HCT116 (cell line): ENCODE measurements around the gene NUCB1. TPM values are rescaled to one million over a fixed set of nuclear protein-coding genes. Genes with fewer than 3 reads are reported as not detected.

Source experiments
- ATAC-seq: fragments of 200-7000 bp; cut with Tn5 transposase; 2 replicates; pipeline ENCODE4 v1.9.1; 2020; ENCODE audit warnings: mild to moderate bottlenecking, moderate library complexity
- BruUV-seq: library from RNA; stranded (reverse); fragments of 400-500 nt; replicated peaks from 2 replicates; lab custom pipeline; 2021; lab: Mats Ljungman, UMichigan
- CTCF ChIA-PET: fragments of 300-600 bp; sonication (Branson Sonifier 250); formaldehyde crosslinking; loops from one replicate; lab custom pipeline; 2021; ENCODE audit warnings: antibody characterized with exemption; lab: Charles Lee
- POLR2A ChIA-PET: fragments of 300-600, 350-600 bp; sonication (Branson Sonifier 250); formaldehyde crosslinking; loops from one replicate; lab custom pipeline; 2021; ENCODE audit warnings: antibody characterized with exemption; lab: Charles Lee
- RAD21 ChIA-PET, 2 experiments: fragments of 300-600 bp; sonication (Branson Sonifier 250); formaldehyde crosslinking; loops; one replicate each; lab custom pipeline; 2023; ENCODE audit warnings: low total read pairs in 2 of 2; ENCODE audit not compliant: uncharacterized antibody in 2 of 2, unreplicated experiment in 2 of 2, low non-redundant PET in 1 of 2; lab: Charles Lee
- DNase-seq: peaks from one replicate; pipeline ENCODE4 v3.0.0-alpha.2; 2010; ENCODE audit warnings: low read depth, low spot score
- H2AFZ ChIP-seq: fragments of 200-600 bp; shearing (Covaris generic), sonication (generic); 2 replicates; pipeline ENCODE4 v1.6.1; 2017; ENCODE audit warnings: low read depth, mixed run types, mixed read lengths, antibody characterized with exemption, low read length; ENCODE audit not compliant: poor library complexity, severe bottlenecking
- H3K27ac ChIP-seq: 2 replicates; pipeline ENCODE4 v1.5.1; 2012; ENCODE audit warnings: low read depth, low read length
- H3K27me3 ChIP-seq: fragments of 200-600 bp; sonication (generic); 2 replicates; pipeline ENCODE4 v1.6.1; 2016; ENCODE audit warnings: mixed run types, low read length, mixed read lengths; ENCODE audit not compliant: insufficient read depth
- H3K36me3 ChIP-seq, 2 experiments: fragments of 200-500 bp in 1 of 2; fragments of 200-600 bp in 1 of 2; sonication (Bioruptor generic) in 1 of 2; sonication (generic) in 1 of 2; 2 replicates each; pipeline versions ENCODE4 v1.5.1 to v1.6.1; 2014 to 2016; ENCODE audit warnings: low read length in 2 of 2, inconsistent platforms in 1 of 2, mixed read lengths in 1 of 2, mixed run types in 1 of 2; ENCODE audit not compliant: insufficient read depth in 2 of 2, control insufficient read depth in 1 of 2
- H3K4me1 ChIP-seq, 2 experiments: fragments of 200-600 bp in 1 of 2; sonication (generic) in 1 of 2; 2 replicates each; pipeline versions ENCODE4 v1.5.1 to v1.6.1; 2012 to 2017; ENCODE audit warnings: low read length in 2 of 2, inconsistent platforms in 1 of 2, mild to moderate bottlenecking in 1 of 2, mixed read lengths in 1 of 2, mixed run types in 1 of 2, moderate library complexity in 1 of 2; ENCODE audit not compliant: insufficient read depth in 2 of 2, control insufficient read depth in 1 of 2
- H3K4me2 ChIP-seq: fragments of 200-600 bp; sonication (generic); 2 replicates; pipeline ENCODE4 v1.6.1; 2017; ENCODE audit warnings: mixed run types, low read length, mixed read lengths
- H3K4me3 ChIP-seq, 2 experiments: fragments of 200-600 bp in 1 of 2; sonication (generic) in 1 of 2; replicated peaks in 1 of 2; 2 replicates each; pipeline ENCODE4 v1.5.1; 2011 to 2016; ENCODE audit warnings: low read length in 2 of 2, control low read depth in 1 of 2, low read depth in 1 of 2, mild to moderate bottlenecking in 1 of 2, mixed read lengths in 1 of 2, mixed run types in 1 of 2
- H3K79me2 ChIP-seq: fragments of 200-600 bp; sonication (generic); 2 replicates; pipeline ENCODE4 v1.6.1; 2017; ENCODE audit warnings: mild to moderate bottlenecking, mixed run types, low read length, moderate library complexity, mixed read lengths; ENCODE audit not compliant: insufficient read depth
- H3K9ac ChIP-seq: fragments of 200-600 bp; sonication (generic); 2 replicates; pipeline ENCODE4 v1.6.1; 2016; ENCODE audit warnings: low read length, mixed read lengths
- H3K9me2 ChIP-seq: fragments of 200-600 bp; sonication (generic), shearing (Covaris generic); 2 replicates; pipeline ENCODE4 v1.6.1; 2017; ENCODE audit warnings: mixed run types, mild to moderate bottlenecking, moderate library complexity; ENCODE audit not compliant: insufficient read depth
- H3K9me3 ChIP-seq, 2 experiments: fragments of 200-500 bp in 1 of 2; fragments of 200-600 bp in 1 of 2; sonication (Bioruptor generic) in 1 of 2; sonication (generic) in 1 of 2; 2 replicates each; pipeline ENCODE4 v1.6.1; 2014 to 2017; ENCODE audit warnings: low read length in 2 of 2, mixed read lengths in 2 of 2, inconsistent platforms in 1 of 2, low read depth in 1 of 2, mild to moderate bottlenecking in 1 of 2, mixed run types in 1 of 2, moderate library complexity in 1 of 2; ENCODE audit not compliant: control insufficient read depth in 1 of 2, insufficient read depth in 1 of 2
- H4K20me1 ChIP-seq: fragments of 200-600 bp; sonication (generic), shearing (Covaris generic); 2 replicates; pipeline ENCODE4 v1.6.1; 2017; ENCODE audit warnings: mixed run types, mild to moderate bottlenecking, moderate library complexity; ENCODE audit not compliant: insufficient read depth
- CBX3 ChIP-seq: IDR thresholded peaks from 2 replicates; pipeline ENCODE4 v1.6.1; 2012; ENCODE audit warnings: low read depth
- CEBPB ChIP-seq: IDR thresholded peaks from 2 replicates; pipeline ENCODE4 v1.6.1; 2012; ENCODE audit warnings: low read depth
- EGR1 ChIP-seq: IDR thresholded peaks from 2 replicates; pipeline ENCODE4 v1.6.1; 2012; ENCODE audit warnings: low read depth
- FOSL1 ChIP-seq: IDR thresholded peaks from 2 replicates; pipeline ENCODE4 v1.6.1; 2012; ENCODE audit warnings: low read depth
- SP1 ChIP-seq: IDR thresholded peaks from 2 replicates; pipeline ENCODE4 v1.6.1; 2012; ENCODE audit warnings: low read depth
- SRF ChIP-seq: IDR thresholded peaks from 2 replicates; pipeline ENCODE4 v1.6.1; 2012; ENCODE audit warnings: low read depth
- TCF7L2 ChIP-seq: IDR thresholded peaks from 2 replicates; pipeline ENCODE4 v1.7.0; 2011; ENCODE audit warnings: borderline replicate concordance, inconsistent platforms; ENCODE audit not compliant: insufficient read depth, insufficient read length; ENCODE audit errors: extremely low read depth
- YY1 ChIP-seq: IDR thresholded peaks from 2 replicates; pipeline ENCODE4 v1.6.1; 2011; ENCODE audit warnings: low read length, low read depth, moderate library complexity, mild to moderate bottlenecking; ENCODE audit not compliant: insufficient replicate concordance; ENCODE audit errors: extremely low read depth
- intact Hi-C: fragments of 100-400 bp; cut with micrococcal nuclease; formaldehyde crosslinking; loops from 2 replicates; pipeline ENCODE4 v1.10.0; 2022
- total RNA-seq: library from RNA; stranded (reverse); gene quantifications from one replicate; pipeline ENCODE4 v1.2.1, GENCODE V29; 2021; ENCODE audit not compliant: unreplicated experiment
- TF ChIP-seq, protein P1 (sequence below): IDR thresholded peaks from 2 replicates; pipeline ENCODE4 v1.6.1; 2012; ENCODE audit warnings: low read depth
- TF ChIP-seq, protein P2 (sequence below): IDR thresholded peaks from 2 replicates; pipeline ENCODE4 v1.6.1; 2012

NUCB1 gene
- total RNA-seq, 1 experiment from 2014 or later: 88.8 TPM

- no peaks in the 10 kb centered on the region for H4K20me1 ChIP-seq
- ChIA-PET POLR2A (interaction anchor here (1.1 kb wide), 1 partner anchor 12 kb away, joined by 8 read pairs; the partner anchor contains the start of gene PPP1R15A), RAD21 (no interaction called here), CTCF (interaction anchor here (1.1 kb wide), 1 partner anchor 17 kb away, joined by 4 read pairs; no protein-coding TSS in a partner anchor)
- DNase-seq (no peak), ATAC-seq (peak; percentile 67)
- no peak overlapping the region for H3K27ac ChIP-seq
- intact Hi-C loops: no loop called here
- no peak for TF ChIP-seq YY1
- TF ChIP-seq, protein P1, sequence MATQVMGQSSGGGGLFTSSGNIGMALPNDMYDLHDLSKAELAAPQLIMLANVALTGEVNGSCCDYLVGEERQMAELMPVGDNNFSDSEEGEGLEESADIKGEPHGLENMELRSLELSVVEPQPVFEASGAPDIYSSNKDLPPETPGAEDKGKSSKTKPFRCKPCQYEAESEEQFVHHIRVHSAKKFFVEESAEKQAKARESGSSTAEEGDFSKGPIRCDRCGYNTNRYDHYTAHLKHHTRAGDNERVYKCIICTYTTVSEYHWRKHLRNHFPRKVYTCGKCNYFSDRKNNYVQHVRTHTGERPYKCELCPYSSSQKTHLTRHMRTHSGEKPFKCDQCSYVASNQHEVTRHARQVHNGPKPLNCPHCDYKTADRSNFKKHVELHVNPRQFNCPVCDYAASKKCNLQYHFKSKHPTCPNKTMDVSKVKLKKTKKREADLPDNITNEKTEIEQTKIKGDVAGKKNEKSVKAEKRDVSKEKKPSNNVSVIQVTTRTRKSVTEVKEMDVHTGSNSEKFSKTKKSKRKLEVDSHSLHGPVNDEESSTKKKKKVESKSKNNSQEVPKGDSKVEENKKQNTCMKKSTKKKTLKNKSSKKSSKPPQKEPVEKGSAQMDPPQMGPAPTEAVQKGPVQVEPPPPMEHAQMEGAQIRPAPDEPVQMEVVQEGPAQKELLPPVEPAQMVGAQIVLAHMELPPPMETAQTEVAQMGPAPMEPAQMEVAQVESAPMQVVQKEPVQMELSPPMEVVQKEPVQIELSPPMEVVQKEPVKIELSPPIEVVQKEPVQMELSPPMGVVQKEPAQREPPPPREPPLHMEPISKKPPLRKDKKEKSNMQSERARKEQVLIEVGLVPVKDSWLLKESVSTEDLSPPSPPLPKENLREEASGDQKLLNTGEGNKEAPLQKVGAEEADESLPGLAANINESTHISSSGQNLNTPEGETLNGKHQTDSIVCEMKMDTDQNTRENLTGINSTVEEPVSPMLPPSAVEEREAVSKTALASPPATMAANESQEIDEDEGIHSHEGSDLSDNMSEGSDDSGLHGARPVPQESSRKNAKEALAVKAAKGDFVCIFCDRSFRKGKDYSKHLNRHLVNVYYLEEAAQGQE: no peak
- TF ChIP-seq, protein P2, sequence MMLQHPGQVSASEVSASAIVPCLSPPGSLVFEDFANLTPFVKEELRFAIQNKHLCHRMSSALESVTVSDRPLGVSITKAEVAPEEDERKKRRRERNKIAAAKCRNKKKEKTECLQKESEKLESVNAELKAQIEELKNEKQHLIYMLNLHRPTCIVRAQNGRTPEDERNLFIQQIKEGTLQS: no peak
- no peak for TF ChIP-seq SRF
- no peak for TF ChIP-seq CEBPB
- no peak for TF ChIP-seq EGR1
- no peak for TF ChIP-seq CBX3
- TF ChIP-seq SP1: no peak
- no peak for TF ChIP-seq TCF7L2
- TF ChIP-seq FOSL1: no peak
- no peak overlapping the region for H3K4me2 ChIP-seq
- no peaks in the 10 kb centered on the region for H3K9me2 ChIP-seq
- no peak overlapping the region for H3K9ac ChIP-seq
- H3K36me3 ChIP-seq: no peaks in the 10 kb centered on the region
- H3K4me3 ChIP-seq: no peak overlapping the region
- H3K9me3 ChIP-seq: no peaks in the 10 kb centered on the region
- no peaks in the 10 kb centered on the region for H3K79me2 ChIP-seq
- no peak overlapping the region for H2AFZ ChIP-seq
- H3K27me3 ChIP-seq: no peaks in the 10 kb centered on the region
- no TSS peak for BruUV-seq
- peaks cover 0 to 5% of the 10 kb centered on the region in 2 experiments; a peak in 1 of 4 replicates for H3K4me1 ChIP-seq
Measured at GRCh38 chr19:48859711-48860572, 40.2 kb upstream of the NUCB1 start.
